ENCODE results near the gene MYOG.

MYOG gene

DNA sequence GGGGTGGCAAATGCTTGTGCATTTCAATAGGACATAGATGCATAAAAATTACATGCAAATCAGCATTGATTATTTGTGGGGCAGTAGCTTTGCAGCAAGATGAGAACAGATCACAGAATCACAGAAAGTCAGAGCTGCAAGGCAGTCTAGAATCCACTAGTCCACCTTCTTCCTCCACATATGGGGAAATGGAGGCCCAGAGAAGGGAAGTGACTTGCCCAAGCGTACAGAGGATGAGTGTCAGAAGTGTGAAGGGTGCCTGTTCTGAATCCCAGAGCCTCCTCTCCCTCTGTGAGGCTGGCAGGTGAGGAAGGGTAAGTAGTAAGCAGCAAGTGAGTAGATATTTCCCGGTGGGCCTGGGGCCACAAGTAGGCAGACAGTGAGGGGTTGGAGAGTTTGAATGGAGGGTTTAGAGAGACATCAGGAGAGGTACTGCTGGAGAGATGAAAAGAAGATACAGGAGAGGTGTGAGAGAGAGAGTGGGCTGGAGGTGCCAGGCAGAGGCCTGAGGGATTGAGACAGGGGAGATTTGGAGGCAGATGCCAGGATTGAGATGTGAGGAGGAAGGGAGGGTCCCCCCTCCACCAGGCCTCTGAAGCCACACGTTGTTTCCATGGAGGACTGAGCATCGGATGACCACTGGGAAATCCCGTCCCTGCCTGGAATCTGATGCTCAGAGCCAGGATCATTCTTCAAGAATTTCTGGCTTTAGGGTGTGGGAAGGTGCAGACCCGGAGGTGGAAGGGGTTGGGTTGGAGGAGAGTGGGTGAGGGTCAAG is 4.8 kb upstream of the MYOG start:
- no peak for DNase-seq

DNA sequence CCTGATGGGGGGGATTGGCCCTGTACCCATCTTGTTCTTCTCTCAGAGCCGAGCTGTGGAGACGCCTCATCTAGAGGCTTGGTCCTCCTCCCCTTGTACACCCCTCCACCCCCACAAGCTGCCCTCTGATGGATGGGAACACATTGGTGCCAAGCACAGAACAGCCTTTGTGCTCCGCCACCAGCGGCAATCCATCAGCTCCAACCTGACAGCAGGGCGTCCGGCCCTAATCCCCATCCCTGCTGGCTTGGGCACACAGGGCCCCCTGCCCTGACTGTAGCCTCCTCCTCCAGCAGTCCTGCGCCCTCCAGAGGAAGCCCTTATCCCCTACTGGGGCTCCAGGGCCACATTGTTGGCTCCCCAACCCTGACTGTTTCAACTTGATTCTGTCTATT is 3.8 kb upstream of the MYOG start:
- no peak for DNase-seq

DNA sequence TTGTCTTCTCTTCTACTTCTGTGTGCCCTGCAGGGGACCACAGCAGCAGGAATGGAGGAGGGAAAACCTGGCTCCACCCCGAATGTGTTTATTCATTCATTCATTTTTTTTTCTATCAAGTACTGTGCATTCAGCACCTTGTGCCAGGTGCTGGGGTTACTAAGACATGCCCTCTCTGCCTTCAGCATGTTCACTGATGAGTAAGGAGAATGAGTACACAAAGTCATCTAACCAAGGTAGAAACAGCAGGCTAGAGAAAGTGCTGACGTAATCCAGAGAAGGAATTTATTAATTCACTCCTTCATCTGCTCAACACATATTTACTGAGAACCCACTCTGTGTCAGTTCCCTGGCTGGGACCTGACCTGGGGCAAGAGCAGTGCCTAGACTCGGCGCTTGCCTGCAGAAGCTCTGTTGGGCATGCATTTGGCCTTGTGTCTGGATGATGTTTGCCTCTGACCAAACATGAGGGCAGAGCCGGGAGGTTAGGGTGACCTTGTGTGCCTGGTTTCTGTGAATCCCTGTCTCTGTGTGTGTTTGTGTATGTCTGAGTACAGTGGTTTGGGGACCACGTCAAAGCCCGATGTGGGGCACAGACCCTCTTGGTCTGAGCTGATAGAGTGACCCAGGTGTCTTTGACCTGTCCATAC is 3.3 kb upstream of the MYOG start:
- no peak for DNase-seq

DNA sequence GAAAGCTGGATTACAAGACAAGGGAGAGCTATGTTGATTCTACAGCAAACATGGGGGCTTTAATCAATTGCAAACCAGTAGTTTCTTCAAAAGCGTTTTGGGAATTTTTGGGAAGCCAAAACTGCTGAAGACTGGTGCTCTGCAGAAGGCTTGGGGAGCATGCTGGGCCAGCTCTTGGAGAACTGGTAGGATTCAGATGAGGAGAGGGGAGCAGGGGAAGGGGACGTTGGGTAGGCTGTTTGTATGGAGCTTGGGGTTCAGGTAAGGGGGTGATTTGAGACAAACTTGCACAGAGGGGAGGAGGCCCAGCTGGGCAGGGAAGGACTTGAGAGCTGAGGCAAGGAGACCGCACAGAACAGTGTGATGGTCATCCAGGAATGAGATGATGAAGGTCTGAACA is 2.6 kb upstream of the MYOG start:
- DNase-seq: no peak

DNA sequence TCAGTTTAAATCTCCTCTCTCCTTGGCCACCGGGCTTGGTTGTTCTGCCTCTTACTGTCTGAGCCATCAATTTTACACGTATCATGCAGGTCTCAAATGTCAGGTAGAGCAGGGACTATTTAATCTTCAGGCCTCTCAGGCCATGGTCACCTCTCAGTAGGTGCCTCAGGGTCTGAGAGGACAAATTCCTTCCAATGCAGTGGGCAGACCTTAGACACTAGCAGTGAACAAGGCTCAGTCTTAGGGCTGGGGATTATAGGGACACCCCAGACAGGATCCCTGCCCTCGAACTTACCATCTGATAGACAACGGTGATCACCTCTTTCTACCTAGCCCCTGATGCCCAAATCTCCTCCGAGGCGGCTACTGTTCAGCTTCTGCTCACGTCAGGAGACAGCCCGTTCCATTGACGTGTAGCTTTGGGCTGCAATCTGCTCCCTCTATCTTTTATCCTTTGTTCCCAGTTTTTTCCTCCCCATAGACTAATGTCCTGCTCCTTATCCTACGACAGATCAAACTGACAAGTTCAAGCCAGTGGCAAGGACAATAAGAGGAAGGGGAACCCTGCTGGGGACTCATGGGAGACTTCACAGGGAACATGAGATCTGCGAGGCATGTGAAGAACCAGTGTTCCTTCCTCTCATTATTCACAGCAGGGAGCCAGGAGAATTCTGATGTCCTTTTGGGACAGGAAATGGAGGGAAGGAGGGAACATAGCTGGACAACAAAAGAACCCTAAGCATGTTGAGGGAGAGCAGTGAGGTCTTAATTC is 1.4 kb upstream of the MYOG start:
- DNase-seq: no peak

DNA sequence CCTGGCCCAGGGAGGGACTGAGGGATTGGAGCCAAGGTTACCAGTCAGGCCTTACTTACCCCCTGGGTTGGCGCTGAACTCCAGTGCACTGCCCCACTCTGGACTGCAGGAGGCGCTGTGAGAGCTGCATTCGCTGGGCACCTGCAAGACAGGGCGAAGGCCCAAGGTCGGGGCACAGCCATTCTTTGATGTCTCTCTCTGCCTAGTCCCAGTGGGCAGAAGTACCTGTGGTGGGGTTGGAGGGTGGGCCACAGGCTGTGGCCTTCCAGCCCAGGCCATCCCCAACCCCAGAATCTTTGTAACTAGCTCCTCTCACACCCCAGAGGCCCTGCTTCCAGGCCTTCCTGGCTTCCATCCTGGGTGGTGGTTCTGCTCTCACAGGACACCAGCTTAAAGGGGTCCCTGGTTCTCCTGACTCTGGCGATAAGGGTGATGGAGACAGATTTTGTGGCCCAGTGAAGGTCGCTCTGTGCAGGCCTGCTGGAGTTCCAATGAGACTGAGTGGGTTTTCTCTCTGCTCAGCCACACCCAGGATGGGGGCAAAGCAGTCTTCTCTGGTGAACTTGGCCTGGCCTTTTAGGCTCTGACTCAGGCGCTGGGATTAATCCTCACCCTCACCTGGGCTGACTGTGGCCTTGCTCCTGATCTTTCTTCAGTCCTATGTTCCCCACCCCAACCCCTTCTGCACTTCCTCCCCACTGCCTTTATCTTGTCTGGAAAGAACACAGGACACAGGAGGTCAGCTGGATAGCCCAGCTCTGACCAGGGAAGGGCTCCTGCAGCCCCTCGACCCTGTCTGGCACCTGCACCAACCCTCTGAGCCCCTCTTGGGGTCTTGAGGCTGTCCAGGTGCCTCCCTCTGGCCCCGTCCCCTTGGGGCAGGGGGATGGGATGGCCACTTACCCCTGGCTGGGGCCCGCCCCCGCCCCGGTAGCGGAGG is 954 bp downstream of the MYOG start:
- no peak for DNase-seq

DNA sequence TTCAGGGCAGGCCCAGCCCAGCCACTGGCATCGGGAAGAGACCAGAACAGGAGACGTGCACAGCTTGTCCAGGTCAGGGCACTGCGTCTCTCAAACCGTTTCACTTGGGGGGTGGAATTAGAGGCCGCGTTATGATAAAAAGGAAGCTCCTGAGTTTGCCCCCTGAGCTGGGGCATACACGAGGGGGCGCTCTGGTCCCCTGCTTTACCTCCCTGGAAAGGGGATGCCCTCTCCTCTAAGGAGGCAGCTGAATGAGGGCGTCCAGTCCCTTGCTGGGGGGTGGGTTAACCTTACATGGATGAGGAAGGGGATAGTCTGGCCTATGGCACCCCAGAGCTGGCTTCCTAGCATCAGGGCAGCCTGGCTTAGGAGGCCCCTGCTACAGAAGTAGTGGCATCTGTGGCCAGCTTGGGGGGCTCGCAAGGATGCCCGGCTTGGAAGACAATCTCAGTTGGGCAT is 2.3 kb downstream of the MYOG start:
- DNase-seq: no peak

DNA sequence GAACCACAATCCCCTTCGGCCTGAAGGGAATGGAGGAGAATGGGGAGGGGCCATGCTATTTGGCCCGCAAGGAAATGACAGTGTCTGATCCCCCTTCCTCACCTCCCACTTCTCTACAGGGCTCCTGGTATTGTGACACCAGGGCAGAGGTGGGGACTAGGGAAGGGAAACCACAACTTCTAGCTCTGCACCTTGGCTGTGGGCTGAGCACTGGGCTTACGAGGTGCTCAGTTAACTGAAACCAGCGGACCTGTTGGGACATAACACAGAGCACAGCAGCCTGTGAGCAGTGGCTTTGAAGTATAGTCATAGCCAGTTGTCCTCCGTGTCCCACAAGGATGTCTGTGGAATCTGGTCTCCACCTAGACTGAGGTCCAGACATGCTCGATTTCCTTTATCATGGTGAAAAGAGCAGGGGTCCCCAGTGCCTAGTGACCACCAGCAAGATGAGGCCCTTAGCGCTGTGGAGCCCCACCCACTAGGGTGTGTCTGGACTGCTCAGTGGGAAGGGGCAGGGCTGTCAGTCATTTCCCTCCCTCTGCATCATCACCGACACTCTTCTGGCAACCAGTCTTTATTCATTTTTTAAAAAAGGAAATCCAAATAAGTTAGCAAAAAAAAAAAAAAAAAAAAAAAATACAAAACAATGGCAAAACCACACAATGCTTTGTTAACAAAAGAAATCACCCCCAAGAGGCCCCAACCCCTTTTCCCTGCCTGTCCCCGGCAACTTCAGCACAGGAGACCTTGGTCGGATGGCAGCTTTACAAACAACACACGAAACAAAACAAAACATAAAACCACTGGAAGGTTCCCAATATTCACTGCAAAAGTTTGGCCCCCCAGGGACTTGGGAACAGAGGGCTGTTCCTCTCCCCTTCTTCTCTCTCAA is 3.0 kb downstream of the MYOG start:
- no peak for DNase-seq

DNA sequence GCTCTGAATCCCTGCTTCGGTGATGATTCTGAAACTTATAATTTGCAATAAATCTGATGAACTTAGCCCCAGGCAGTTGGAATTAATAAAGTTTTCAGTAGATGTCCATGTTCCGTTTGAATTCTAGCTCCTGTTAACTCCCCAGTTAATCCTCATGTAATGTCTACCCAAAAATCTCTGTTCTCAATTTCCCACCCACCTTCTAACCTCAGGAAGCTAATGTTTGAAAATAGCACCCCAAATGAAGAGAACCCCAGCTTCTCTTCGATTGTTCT is 3.6 kb downstream of the MYOG start:
- DNase-seq: no peak

DNA sequence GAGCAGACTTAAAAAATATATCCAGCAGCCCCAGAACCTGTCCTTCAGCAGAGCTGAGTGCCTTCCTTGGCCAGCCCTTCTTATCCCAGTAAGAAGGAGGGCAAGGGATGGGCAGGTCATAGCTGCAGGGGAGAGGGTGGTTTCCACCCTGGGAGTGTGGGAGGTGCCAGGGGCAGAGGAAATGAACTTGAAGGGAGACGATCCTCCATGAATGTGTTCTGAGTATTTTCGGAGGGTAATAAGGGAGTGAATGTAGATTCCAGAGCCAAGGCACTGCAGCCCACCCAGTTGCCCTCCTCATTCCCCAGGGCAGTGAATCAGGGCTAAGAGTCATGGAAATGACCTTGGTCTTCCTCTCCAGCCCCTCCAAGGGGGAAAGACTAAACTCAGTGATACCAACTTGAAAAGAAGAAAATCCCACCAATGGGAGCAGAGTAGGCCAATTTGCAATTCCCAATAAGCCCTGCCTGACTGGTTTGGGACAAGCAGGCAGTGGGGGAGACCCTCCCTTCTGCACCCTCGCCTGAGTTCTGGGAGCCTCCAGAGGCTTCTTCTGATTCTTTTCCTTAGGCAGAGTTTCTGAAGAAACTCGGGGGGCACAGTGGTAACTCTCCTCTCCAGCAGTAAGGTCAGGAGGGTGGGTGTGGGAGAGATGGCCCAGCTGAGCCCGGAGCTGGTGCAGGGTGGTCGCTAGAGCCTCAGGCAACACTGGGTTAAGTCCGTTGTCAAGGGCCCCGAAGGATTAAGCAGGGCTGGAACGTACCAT is 4.2 kb downstream of the MYOG start:
- no peak for DNase-seq

DNA sequence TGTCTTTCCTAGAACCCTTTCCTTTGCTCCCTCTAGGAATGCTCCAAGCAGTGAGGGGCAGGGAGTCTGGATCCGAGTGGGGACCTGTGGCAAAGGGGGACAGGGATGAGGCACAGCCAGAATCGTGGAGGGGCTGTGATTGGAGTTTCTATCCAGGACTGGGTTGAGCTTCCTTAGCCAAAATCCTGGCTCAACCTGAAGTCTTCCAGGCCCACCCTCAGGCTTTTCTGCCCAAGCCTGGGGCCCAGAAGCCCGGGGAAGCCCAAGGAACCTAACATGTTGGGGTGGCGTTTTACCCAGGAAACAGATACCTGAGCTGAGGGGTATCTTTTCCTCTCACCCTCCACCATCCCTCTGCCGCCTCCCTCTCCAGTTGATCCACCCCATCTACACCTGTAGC is 5.4 kb downstream of the MYOG start:
- DNase-seq: no peak

DNA sequence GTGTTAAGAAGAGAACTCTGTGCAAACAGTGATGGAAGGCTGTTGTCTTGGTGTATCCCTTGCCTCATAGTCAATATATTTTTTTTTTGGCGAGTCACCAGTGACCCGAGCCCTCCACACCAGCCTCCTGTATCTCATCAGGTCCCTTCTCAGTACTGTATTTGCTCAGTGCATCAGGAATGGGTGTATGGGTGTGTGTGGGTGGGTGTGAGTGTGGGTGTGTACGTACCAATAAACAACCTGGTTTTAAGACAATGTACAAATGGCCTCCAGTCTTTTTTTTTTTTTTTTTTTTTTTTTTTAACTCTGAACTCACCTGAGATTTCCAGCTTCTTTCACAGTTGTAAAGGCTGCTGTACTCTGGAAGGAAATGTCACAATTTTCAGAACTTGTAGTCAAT is 7.3 kb downstream of the MYOG start:
- no peak for DNase-seq

DNA sequence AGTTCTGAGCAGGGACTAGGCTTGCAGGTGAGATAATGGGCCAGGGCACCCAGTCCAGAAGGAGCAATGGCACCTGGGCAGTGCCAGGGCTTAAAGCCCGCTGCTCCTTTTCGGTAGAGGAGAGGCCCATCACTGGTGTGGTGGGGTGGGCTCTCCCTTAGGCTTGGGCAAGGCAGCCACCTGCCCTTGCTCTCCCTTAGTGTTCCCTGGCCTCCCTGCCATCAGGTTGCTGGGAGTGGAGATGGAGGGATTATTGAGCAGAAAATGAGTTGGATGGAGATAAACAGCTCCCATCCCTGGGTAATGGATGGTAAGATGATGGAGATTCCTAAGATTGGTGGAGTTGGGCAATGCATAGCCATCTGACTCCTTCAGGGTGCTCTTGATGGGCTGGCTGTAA is 7.9 kb downstream of the MYOG start:
- no peak for DNase-seq

DNA sequence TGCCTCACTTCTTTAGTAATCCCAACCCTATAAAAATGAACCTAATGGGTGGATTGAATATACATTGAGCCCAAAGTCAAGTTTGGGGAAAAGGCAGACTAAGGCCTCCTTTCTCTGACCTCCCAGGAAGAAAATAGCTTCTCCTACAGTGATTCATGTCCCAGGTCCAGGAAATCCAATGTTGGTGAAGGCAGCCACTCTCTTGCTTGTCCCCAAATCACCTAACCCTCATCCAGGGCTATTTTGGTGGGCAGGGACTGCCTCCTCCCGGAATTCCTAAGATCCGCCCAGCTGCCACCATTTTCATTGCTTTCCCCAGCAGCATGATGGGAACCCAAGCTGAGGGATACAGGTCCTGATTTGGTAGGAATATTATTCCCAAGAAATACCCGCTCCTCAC is 8.4 kb downstream of the MYOG start:
- no peak for DNase-seq

DNA sequence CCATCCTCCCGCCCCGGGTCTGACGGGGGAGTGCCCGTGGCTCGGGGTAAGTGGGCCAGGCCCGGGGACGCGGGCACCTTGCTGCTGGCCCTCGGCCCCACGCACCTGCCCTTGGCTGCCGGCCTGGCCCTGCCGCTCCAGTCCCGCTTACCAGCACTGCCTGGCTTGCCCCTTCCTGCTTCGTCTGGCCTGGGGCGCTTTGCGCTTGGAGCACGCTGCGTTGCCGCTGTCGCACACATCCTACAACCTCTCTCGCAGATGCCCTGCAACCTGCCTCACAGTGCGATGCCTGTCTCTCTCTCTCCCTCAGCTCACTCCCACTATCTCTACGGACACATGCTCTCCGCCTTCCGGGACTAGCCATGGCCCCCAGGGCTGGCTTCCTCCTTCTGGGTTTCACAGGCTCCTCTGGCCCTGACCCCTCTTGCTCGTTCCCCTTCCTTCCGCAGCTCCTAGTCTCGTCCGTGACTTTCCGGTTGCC is 9.7 kb downstream of the MYOG start:
- no peak for DNase-seq

DNA sequence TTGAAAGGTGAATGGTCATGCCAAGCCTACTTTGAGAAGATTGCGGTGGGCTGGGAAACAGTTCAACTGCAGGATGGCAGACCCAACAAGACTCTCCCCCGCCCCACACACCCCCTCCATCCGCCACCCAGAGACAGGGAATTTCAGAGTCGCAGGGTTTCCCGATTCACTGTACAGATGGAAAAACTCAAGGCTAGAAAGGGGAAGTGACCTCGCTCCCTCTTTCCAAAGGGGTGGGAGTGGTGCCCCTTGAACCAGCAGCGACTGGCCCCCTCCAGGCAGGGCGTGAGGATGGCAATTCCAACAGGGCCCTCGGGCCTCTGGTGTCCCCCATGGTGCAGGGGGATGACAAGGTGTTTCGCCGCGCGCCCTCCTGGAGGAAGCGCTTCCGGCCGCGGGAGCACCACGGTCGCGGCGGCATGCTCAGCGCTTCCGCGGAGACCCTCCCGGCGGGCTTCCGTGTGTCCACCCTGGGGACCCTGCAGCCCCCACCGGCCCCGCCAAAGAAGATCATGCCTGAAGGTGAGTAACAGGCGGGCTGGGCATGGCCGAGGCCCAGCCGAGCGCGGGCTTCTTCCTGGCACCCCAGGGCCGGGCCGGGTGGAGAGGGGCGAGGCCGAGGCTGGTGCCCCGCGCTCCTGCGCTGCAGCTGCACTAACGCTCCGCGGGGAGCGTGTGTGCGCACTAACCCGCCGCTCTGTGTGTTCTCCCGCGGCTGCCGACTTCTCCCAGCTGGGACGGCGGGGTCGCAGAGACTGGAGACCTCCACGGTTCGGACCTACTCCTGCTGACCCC is 10.4 kb downstream of the MYOG start:
- no peak for DNase-seq

DNA sequence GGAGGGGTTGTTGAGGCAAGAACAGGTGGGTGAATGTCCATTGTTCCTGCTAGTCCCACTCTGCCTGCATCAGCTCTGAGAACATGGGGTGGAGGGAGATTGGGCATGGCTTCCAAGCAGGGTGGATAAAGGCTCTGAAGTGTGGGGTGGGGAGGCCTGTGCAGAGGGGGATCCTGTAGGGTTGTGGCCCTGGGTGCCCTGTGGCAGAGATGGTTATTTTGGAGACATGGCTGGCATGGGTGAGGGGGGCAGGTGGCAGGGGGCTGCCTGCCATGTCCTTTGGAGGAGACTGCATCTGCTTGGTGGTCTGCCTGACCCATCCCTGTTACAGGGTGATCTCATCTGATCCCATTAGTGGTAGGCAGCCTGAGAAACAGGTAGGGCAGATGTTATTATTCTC is 11.2 kb downstream of the MYOG start:
- no peak for DNase-seq

DNA sequence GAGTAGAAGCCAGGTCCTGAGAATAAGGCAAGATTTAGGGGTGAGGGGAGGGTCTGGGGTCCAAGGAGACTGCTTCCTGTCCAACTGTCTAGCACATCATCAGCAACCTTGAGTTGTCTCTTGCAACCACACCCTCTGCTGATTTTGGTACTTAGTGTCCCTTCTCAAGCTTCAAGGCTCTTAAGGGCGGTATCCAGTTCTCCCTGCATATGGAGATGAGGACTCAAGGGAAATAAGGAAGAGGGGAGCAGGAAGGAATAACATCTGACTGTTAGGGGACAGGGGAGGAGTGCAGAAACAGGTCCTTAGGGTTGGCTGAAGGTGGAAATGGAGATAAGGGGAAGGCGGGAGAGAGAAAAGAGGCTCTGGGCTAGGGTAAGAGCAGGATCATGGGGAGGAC is 12.3 kb downstream of the MYOG start:
- no peak for DNase-seq

DNA sequence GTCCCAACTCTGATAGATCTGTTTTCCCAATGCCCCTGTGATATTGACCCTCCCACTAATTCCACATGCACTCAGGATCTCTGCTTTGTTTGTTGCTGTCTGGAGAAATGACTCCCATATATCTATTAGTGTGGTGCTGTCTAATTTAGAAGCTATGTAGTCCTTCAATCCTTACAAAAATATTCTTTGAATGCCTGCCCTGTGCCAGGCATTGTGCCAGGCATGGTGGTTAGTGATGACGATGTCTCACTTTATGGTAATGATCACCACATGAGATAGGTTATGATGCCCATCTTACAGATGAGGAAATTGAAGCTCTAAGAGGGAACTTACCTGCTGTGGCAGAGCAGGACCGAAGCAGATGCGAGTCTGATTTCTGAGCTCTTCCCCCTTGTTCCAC is 12.9 kb downstream of the MYOG start:
- no peak for DNase-seq

DNA sequence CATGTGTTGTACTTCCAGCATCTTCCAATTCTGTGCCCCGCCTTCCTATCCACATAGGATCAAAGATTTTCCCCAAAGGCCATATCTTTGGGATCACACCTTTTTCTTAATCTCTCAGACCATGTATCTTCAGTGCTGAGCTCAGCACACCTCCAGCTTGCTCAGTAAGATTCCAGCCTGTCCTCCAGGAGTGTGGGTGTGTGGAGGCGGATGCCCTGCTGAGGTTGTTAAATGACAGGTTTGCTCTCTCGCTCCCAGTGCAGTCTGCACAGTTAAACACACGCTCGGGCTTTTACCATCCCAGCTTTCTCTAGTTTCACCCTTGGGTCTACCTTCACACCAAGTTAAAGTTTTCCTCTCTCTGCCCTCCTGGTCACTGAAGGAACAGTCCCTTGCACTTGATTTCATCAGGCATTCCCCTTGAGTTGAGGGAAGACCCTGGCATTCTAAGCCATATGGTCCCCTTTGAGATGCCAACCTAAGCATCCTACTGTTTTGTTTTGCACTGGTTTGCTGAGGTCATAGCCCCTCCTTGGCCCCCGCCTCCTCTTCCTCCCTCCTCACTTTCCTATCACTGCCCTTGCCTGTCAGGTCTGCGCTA is 13.7 kb downstream of the MYOG start:
- no peak for DNase-seq
